NCI-H128 (cell line): ENCODE measurements around the gene KCNIP3.

Source experiments
- DNase-seq: peaks from one replicate; lab custom pipeline; 2025; ENCODE audit not compliant: unreplicated experiment; lab: John Stamatoyannopoulos, UW

Gene KCNIP3

GRCh38 chr2:95312543-95313201 lies 15.5 kb downstream of the KCNIP3 start:
- DNase-seq = no peak

DNA sequence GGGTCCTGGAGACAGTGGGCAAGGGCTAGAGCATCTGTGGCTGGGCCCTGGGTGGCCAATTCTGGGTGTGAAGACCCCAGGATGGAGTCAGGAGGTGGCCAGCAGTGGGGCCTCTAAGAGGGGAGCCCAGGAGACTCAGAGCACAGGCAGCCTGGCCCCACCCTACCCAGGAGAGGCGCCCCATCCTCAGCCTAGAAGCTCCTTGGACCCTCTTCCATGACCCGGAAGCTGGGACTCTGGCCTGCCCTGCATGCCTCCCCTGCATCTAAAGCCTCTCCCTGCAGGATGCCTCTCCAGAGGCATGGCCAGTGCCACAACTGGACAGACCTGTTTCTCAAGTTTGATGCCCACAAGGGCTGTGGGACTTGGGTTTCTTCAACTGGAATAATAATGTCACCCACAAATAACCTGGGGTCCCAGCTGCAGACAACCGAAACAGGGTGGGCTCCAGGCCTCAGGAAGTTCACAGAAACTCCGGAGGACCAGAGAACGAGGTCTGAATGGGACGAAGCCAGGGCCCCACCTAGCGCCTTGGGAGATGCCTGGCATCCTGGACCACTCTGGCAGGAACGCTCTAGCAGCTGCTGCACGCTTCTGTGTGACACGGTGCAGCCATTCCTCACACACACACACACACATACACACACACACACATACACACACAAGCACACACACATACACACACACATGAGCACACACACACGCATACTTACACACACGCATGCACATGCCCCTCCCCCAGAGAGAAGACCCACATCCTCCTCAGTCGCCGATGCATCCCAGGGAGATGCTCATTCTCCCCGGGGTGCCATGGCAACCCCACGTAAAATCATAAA lies 16.4 kb downstream of the KCNIP3 start:
- no peak for DNase-seq

DNA sequence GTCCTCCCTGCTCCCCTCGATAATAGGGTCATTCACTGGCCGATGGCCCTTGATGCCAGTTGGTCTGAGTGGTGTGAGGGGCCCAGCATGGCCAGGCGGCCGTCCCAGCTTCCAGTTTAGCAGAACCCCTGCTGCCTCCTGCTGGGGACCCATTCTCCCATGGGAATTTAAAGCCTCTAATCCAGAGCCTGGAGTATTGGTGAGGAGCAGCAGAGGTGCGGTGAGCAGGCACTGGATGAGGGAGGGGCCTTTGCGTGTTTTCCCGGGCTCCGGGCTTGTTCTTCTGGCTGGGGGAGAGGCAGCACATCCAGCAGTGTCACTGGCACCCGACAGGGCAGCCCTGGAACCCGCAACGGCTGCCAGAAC lies 17.4 kb downstream of the KCNIP3 start:
- no peak for DNase-seq

- no peak for DNase-seq
These were observed 17.9 kb downstream of the KCNIP3 start for GRCh38 chr2:95314964-95315611.

GRCh38 chr2:95315801-95316411 lies 18.8 kb downstream of the KCNIP3 start:
- DNase-seq = no peak

DNA sequence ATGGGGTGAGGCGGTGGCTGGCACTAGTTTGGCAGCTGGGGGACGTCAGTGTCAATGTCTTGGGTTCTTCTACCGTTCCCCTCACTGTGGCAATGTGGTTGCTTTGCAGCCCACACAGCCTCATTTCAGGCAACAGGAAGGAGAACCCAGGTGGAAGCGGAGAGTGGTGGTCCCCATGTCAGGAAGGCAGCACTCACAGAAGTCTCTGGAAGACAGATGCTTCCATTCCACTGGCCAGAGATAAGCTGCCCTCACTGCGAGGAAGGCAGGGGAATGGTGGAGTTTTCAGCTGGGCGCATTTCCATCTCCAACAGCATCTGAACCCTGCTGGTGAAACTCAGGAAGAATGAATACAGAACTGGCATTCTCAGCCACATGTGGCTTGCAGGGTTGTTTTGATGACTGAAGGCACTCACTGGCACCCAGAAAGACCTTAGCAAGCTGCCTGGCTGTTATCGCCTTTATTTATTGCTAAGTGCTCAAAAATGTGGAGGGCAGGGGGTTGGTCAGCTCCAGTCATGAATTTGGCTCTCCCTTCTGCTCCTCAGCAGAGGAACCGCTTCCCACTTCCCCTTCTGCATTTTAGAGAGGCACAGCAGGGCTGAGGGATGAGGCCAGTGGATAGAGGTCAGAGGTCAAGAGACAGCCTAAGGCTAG lies 19.4 kb downstream of the KCNIP3 start:
- no peak for DNase-seq

- no peak for DNase-seq
These were observed 20.0 kb downstream of the KCNIP3 start for GRCh38 chr2:95317123-95317500.

DNA sequence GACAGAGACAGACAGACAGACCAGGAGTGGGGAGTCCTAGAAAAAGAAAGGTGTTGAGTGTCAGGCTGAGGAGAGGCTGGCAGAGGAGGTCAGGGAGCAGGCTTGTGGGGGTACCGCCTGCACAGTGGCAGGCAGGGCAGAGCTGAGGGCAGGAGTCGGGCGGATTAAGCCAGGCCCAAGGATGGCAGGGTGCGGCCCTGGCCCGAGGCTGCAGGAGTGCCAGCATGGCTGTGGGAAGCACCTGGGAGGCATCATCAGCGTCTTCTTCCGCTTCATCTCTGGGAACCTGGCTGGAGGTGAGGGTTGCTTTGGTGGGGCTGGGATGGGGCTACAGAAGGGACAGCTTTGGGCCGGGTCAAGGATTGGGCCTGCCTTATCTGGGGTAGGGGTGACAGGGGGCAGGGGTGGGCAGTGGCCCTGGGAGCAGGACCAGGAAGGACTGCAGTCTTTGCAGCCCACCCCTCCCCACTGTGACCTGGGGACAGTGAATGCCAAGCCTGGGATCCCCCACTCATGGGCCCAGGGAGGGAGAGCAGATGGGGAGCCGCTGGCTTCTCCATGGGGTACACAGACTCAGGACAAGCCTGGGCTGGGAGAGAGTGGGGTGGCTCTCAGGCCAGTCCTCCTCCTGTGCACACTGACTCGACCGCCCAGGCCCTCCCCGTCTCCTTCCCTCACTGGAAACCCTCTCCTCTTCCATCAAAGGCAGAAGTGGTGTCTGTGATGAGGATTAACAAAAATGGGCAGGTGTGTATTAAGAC lies 20.7 kb downstream of the KCNIP3 start:
- DNase-seq = no peak

DNA sequence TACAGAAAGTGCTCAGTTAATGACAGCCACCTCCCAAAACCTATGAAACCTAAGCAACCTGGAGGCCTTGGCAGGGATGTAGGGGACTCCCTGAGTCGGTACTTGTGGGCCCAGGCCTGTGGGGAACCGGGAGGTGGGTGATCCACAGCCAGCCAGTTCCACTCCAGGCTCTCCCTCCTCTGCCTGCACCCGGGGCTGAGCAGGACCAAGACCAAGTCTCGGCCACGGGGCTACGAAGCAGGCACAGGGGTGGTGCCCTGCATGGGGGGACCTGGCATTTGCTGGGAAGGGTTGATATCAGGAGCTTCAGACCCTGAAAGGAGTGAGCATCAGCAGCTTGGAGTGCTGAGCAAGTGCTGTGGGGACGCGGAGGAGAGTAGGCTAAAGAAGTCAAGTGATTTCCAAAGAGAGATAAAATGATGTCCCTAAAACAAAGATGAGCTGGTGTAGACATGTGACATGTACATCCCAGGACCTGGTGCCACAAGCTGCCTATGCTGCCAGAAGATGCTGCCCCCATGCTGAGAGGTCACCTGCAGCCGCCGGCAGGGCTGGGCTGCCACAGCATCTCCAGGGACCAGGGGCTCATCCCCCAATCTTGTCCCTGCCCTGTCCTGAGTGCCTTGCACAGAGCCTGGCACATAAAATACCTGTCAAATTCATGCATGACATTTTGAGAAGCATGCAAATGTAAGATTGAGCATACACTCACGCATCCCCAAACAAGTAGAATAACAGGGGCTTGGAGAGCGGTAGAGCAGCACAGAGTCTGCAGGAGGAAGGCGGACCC lies 21.5 kb downstream of the KCNIP3 start:
- no peak for DNase-seq

DNA sequence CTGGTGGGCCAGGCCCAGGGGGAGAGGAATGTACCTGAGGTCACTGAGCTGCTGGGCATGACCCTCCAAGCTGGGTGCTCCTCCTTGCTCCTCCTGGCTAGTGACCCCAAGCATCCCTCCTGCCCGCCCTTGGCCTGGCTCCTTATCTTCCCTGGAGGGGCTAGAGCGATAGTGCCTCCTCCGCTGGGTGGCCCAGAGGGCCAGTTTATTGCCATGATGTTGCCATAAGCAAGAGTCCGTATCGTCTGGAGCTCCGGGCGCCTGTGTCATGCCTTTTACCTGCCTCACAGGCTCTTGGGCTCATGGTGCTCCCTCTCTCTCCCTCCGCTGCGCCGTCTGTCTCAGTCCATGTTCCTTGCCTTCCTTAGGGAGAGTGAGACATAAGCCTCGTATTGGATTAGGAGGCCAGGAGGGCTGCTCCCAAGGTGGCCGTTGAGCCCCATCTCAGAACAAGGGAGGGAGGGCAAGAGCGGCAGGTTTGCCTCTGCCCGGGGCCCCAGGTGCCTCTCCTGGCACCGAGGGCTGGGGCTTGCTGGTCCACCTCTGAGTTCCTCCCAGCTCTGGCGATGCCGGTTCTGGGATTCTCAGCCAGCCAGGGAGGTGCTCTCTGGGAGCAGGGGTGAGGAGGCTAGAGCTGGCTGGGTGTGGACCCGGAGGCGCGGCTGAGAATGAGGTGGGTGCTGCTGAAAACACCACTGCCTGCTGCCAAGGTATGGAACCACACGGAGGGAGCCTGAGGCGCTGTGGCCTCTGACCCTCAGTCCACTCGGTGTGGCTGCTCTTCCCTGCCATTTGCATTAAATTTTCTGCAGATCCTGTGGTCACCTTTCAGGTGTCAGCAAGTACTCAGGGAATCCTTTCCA lies 22.6 kb downstream of the KCNIP3 start:
- no peak for DNase-seq

DNA sequence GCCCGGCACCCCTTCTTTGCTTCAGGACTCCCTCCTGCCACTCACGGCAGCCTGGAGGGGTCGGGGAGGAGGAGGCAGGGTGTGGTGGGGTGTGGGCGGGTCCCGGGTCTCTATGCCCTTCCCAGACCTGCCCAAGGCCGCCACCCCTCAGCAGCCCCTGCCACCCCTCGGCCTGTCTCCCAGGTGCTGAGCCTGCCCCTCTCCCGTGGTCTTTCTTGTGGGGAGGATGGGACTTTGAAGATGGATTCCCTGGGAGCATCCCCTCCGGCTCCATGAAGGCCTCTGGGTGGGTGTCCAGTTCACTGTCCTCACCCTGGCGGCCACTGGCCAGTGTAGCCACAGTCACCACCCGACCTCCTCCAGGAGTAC lies 23.2 kb downstream of the KCNIP3 start:
- DNase-seq = no peak

DNA sequence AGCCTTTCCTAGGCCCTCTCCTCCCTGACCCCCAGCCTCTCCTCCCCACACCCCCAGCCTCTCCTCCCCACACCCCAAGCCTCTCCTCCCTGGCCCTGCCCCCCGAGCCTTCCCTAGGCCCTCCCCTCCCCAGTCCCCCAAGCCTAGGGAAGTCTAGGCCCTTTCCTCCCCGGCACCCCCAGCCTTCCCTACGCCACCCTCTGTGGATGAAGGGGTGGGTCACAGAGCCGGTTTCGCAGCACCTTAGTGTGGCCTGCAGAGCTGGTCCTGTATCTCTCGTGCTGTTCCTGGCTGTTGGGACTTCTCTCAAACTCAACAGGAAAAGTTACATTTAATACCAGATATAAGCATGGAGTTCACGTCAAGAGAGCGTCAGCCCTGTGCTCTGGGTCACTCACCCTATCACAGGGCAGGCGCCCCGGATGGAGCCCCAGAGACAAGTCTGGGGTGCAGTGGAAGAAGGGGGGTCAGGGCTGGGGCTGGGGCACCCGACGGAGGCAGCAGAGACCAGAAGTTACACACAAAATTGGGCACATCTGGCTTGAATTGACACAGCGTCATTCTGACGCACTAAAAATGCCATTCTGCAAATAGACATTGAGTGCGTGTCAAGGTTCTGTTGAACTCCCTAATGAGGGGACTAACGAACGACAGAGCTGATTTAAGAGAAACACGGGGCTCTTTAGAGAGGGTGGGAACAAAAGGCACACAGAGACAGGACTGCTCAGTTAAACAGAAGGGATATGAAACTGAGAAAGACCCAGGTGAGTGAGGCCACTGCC lies 24.0 kb downstream of the KCNIP3 start:
- no peak for DNase-seq

GRCh38 chr2:95323347-95324155 lies 26.4 kb downstream of the KCNIP3 start:
- no peak for DNase-seq

DNA sequence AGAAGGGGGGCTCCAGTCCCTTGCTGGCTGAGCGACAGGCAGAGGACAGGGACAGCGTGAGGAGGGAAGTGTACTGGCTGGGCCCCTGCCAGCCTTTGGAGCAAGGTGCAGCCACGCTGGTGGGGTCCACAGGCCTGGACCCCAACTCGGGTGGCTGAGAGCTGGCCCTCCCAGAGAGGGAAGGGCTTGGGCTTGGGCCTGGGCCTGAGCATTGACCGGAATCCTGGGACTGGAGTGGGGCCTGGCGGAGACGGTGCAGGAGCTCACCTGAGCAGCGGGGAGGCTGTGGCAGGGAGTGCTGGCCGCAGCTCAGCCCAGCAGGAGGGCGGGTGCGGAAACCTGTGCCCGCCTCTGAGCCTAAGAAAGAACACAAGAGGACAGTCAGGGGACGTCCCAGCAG lies 27.9 kb downstream of the KCNIP3 start:
- no peak for DNase-seq

- DNase-seq = no peak
These were observed 28.7 kb downstream of the KCNIP3 start for GRCh38 chr2:95325590-95326432.

DNA sequence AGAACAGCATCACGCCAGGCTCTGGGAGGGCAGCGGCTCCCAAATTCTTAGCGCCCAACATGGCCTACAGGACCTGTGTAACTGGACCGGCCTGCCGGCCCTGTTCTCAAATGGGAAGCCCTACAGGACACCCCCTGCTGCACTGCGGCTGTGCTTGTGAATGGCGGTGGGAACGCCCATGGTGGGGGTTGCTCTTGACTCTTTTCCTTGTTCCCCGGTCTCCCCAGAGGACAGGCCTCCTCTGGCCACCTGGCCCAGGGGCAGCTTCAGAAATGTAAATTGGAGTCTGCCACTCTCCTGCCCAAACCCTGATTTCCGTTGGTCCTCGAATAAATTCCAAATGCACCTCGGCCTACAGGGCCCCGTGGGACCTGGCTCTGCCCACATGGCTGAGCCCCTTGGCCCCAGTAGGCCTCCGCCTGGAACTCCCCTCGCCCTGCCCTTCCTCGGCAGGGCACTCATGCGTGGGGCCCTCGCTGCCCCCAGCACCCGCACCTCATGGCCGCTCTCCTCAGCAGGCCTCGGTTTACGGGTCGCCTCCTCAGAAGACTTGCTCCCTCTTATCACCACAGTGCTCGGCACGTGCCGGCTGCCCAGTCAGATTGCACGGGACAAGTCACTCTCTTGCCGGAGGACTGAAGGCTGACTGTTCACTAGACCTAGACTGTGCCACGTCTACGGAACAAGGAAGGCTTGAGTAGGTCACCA lies 29.4 kb downstream of the KCNIP3 start:
- no peak for DNase-seq
